GM23338 (cell line): Measurements from ENCODE around the gene BRAF. TPM values are rescaled to one million over a fixed set of nuclear protein-coding genes. Genes with fewer than 3 reads are reported as not detected.

ENCODE experiments used
- ATAC-seq: fragments of 200-7000 bp; cut with Tn5 transposase; 3 replicates; pipeline ENCODE4 v1.9.1; 2020
- DNase-seq: peaks from one replicate; pipeline ENCODE4 v3.0.0-alpha.2; 2015; ENCODE audit warnings: low spot score
- H2AFZ ChIP-seq: fragments of 200-600 bp; sonication (generic); 2 replicates; pipeline ENCODE4 v1.8.0; 2016; ENCODE audit warnings: antibody characterized with exemption, mild to moderate bottlenecking, moderate library complexity
- H3F3A ChIP-seq: fragments of 200-600 bp; sonication (generic); replicated peaks from 2 replicates; pipeline ENCODE4 v1.8.0; 2017; ENCODE audit warnings: antibody characterized with exemption, mixed run types, low read depth
- H3K27ac ChIP-seq: fragments of 200-600 bp; sonication (generic); 2 replicates; pipeline ENCODE4 v1.6.1; 2016; ENCODE audit warnings: low read depth
- H3K27me3 ChIP-seq: fragments of 200-600 bp; sonication (generic); 2 replicates; pipeline ENCODE4 v1.8.0; 2016; ENCODE audit warnings: mild to moderate bottlenecking, mixed run types, moderate library complexity; ENCODE audit not compliant: insufficient read depth
- H3K36me3 ChIP-seq: fragments of 200-600 bp; sonication (generic); 2 replicates; pipeline ENCODE4 v1.8.0; 2016; ENCODE audit warnings: mild to moderate bottlenecking; ENCODE audit not compliant: insufficient read depth
- H3K4me1 ChIP-seq: fragments of 200-600 bp; sonication (generic); 2 replicates; pipeline ENCODE4 v1.8.0; 2016; ENCODE audit warnings: mild to moderate bottlenecking, moderate library complexity; ENCODE audit not compliant: insufficient read depth
- H3K4me2 ChIP-seq: fragments of 200-600 bp; sonication (generic); 2 replicates; pipeline ENCODE4 v1.7.1; 2017; ENCODE audit warnings: mixed run types
- H3K4me3 ChIP-seq: fragments of 200-600 bp; sonication (generic); 2 replicates; pipeline ENCODE4 v1.6.1; 2016; ENCODE audit warnings: mixed run types
- H3K79me2 ChIP-seq: fragments of 200-600 bp; sonication (generic); replicated peaks from 2 replicates; pipeline ENCODE4 v1.8.0; 2017; ENCODE audit warnings: mild to moderate bottlenecking; ENCODE audit not compliant: insufficient read depth
- H3K9me2 ChIP-seq: fragments of 200-600 bp; sonication (generic); 2 replicates; pipeline ENCODE4 v1.8.0; 2017; ENCODE audit not compliant: insufficient read depth
- H4K20me1 ChIP-seq: fragments of 200-600 bp; sonication (generic); replicated peaks from 2 replicates; pipeline ENCODE4 v1.8.0; 2017; ENCODE audit warnings: mild to moderate bottlenecking; ENCODE audit not compliant: insufficient read depth
- H3K27ac Mint-ChIP-seq: 2 replicates; pipeline ENCODE4 v1.8.0; 2020; ENCODE audit warnings: inconsistent platforms, mild to moderate bottlenecking, moderate library complexity, mixed read lengths
- H3K27me3 Mint-ChIP-seq: 3 replicates; pipeline ENCODE4 v1.8.0; 2022; ENCODE audit warnings: low read depth, mild to moderate bottlenecking, moderate library complexity, mixed read lengths, inconsistent platforms; ENCODE audit not compliant: insufficient read depth, poor library complexity
- H3K36me3 Mint-ChIP-seq: 3 replicates; pipeline ENCODE4 v1.8.0; 2021; ENCODE audit warnings: low read depth, mild to moderate bottlenecking, inconsistent platforms, moderate library complexity, mixed read lengths
- H3K4me1 Mint-ChIP-seq: 3 replicates; pipeline ENCODE4 v1.8.0; 2020; ENCODE audit warnings: mild to moderate bottlenecking, inconsistent platforms, mixed read lengths
- H3K4me3 Mint-ChIP-seq: 3 replicates; pipeline ENCODE4 v1.8.0; 2021; ENCODE audit warnings: moderate library complexity, mild to moderate bottlenecking, inconsistent platforms, mixed read lengths
- H3K9me3 Mint-ChIP-seq: 3 replicates; pipeline ENCODE4 v1.8.0; 2020; ENCODE audit warnings: moderate library complexity, mild to moderate bottlenecking, inconsistent platforms, mixed read lengths
- CREB1 ChIP-seq: fragments of 250-450 bp; sonication (Bioruptor Pico); IDR thresholded peaks from 2 replicates; pipeline ENCODE4 v1.5.0; 2020; ENCODE audit warnings: low read depth, mild to moderate bottlenecking, moderate library complexity
- EZH2 ChIP-seq: fragments of 200-600 bp; sonication (generic); IDR thresholded peaks from one replicate; pipeline ENCODE4 v1.8.0; 2017; ENCODE audit warnings: antibody characterized with exemption, mild to moderate bottlenecking, low read depth; ENCODE audit not compliant: unreplicated experiment
- EZH2phosphoT487 ChIP-seq: fragments of 200-600 bp; sonication (generic); IDR thresholded peaks from one replicate; pipeline ENCODE4 v1.8.1; 2018; ENCODE audit warnings: antibody characterized with exemption; ENCODE audit not compliant: unreplicated experiment
- JUNB ChIP-seq: IDR thresholded peaks from one replicate; pipeline ENCODE4 v1.6.1; 2016; ENCODE audit warnings: antibody characterized with exemption; ENCODE audit not compliant: unreplicated experiment
- NANOG ChIP-seq: IDR thresholded peaks from 2 replicates; pipeline ENCODE4 v1.6.1; 2016; ENCODE audit warnings: antibody characterized with exemption, borderline replicate concordance
- POLR2AphosphoS5 ChIP-seq: IDR thresholded peaks from 2 replicates; pipeline ENCODE4 v1.6.1; 2016; ENCODE audit warnings: antibody characterized with exemption, low read depth
- STAT1 ChIP-seq: IDR thresholded peaks from one replicate; pipeline ENCODE4 v1.6.1; 2016; ENCODE audit warnings: antibody characterized with exemption; ENCODE audit not compliant: unreplicated experiment
- ZNF114 ChIP-seq: fragments of 250-450 bp; sonication (Bioruptor Pico); IDR thresholded peaks from 2 replicates; pipeline ENCODE4 v1.5.0; 2020; ENCODE audit warnings: mild to moderate bottlenecking, moderate library complexity
- ZNF331 ChIP-seq: fragments of 250-450 bp; sonication (Bioruptor Pico); IDR thresholded peaks from 2 replicates; pipeline ENCODE4 v1.5.0; 2020; ENCODE audit warnings: low read depth, mild to moderate bottlenecking, moderate library complexity
- polyA plus RNA-seq: library from polyadenylated mRNA; unstranded; fragments of >200 nt; fragmentation: Nextera tagmentation; extraction: Ambion mirVana; gene quantifications from 2 replicates; pipeline ENCODE4 v1.2.1, GENCODE V29; 2016
- total RNA-seq: library from RNA; depleted of rRNA; stranded (reverse); fragments of >200 nt; shearing (Covaris generic); gene quantifications from 2 replicates; pipeline ENCODE4 v1.2.3, GENCODE V29; 2014
- TF ChIP-seq, protein P1 (sequence below): IDR thresholded peaks from one replicate; pipeline ENCODE4 v1.6.1; 2018; ENCODE audit warnings: antibody characterized with exemption; ENCODE audit not compliant: unreplicated experiment
- TF ChIP-seq, protein P2 (sequence below): IDR thresholded peaks from 2 replicates; pipeline ENCODE4 v1.6.1; 2016; ENCODE audit warnings: antibody characterized with exemption

BRAF gene
- total and polyA plus RNA-seq, 2 experiments from 2014 or later = 14.6 to 36.8 TPM

DNA sequence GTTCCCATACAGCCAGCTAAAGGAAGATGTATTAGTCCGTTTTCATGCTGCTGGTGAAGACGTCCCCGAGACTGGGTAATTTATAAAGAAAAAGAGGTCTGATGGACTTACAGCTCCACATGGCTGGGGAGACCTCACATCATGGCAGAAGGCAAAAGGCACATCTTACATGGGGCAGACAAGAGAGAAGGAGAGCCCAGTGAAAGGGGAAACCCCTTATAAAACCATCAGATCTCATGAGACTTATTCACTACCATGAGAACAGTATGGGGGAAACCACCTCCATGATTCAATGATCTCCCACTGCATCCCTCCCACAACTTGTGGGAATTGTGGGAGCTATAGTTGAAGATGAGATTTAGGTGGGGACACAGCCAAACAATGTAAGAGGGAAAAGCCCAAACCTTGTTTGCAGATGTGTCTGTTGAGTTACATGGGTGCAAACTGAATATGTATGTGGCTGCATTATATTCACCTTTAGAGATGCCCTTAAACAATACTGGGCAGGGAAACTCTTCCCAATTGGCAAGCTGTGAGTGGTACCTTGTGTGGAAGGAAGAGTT is 13.1 kb upstream of the BRAF start:
- peaks cover 2% of the 10 kb centered on the region for H3K27me3 Mint-ChIP-seq
- no peaks in the 10 kb centered on the region for H4K20me1 ChIP-seq
- DNase-seq = no peak
- H3K4me2 ChIP-seq = no peak overlapping the region
- TF ChIP-seq POLR2AphosphoS5 (no peak), ZNF114 (no peak), NANOG (no peak), EZH2phosphoT487 (no peak), ZNF331 (CRISPR knock-in tag) (no peak), JUNB (no peak), CREB1 (CRISPR knock-in tag) (no peak), STAT1 (no peak)
- TF ChIP-seq, protein P1, sequence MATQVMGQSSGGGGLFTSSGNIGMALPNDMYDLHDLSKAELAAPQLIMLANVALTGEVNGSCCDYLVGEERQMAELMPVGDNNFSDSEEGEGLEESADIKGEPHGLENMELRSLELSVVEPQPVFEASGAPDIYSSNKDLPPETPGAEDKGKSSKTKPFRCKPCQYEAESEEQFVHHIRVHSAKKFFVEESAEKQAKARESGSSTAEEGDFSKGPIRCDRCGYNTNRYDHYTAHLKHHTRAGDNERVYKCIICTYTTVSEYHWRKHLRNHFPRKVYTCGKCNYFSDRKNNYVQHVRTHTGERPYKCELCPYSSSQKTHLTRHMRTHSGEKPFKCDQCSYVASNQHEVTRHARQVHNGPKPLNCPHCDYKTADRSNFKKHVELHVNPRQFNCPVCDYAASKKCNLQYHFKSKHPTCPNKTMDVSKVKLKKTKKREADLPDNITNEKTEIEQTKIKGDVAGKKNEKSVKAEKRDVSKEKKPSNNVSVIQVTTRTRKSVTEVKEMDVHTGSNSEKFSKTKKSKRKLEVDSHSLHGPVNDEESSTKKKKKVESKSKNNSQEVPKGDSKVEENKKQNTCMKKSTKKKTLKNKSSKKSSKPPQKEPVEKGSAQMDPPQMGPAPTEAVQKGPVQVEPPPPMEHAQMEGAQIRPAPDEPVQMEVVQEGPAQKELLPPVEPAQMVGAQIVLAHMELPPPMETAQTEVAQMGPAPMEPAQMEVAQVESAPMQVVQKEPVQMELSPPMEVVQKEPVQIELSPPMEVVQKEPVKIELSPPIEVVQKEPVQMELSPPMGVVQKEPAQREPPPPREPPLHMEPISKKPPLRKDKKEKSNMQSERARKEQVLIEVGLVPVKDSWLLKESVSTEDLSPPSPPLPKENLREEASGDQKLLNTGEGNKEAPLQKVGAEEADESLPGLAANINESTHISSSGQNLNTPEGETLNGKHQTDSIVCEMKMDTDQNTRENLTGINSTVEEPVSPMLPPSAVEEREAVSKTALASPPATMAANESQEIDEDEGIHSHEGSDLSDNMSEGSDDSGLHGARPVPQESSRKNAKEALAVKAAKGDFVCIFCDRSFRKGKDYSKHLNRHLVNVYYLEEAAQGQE = no peak
- TF ChIP-seq, protein P2, sequence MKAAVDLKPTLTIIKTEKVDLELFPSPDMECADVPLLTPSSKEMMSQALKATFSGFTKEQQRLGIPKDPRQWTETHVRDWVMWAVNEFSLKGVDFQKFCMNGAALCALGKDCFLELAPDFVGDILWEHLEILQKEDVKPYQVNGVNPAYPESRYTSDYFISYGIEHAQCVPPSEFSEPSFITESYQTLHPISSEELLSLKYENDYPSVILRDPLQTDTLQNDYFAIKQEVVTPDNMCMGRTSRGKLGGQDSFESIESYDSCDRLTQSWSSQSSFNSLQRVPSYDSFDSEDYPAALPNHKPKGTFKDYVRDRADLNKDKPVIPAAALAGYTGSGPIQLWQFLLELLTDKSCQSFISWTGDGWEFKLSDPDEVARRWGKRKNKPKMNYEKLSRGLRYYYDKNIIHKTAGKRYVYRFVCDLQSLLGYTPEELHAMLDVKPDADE = no peak
- no peaks in the 10 kb centered on the region for H3K4me1 ChIP-seq
- no peaks in the 10 kb centered on the region for H3K36me3 ChIP-seq
- no peak overlapping the region for H2AFZ ChIP-seq
- no peak for ATAC-seq
- H3K4me1 Mint-ChIP-seq = no peaks in the 10 kb centered on the region
- H3K9me3 Mint-ChIP-seq = no peaks in the 10 kb centered on the region
- H3K27ac ChIP-seq = no peak overlapping the region
- H3K27ac Mint-ChIP-seq = no peak overlapping the region
- H3K4me3 Mint-ChIP-seq = no peak overlapping the region
- H3F3A ChIP-seq = no peaks in the 10 kb centered on the region
- no peak overlapping the region for H3K4me3 ChIP-seq
- H3K27me3 ChIP-seq = no peaks in the 10 kb centered on the region
- no peaks in the 10 kb centered on the region for H3K79me2 ChIP-seq
- no peaks in the 10 kb centered on the region; the same call in 1 of the 2 replicates for H3K9me2 ChIP-seq
- no peaks in the 10 kb centered on the region for H3K36me3 Mint-ChIP-seq

DNA sequence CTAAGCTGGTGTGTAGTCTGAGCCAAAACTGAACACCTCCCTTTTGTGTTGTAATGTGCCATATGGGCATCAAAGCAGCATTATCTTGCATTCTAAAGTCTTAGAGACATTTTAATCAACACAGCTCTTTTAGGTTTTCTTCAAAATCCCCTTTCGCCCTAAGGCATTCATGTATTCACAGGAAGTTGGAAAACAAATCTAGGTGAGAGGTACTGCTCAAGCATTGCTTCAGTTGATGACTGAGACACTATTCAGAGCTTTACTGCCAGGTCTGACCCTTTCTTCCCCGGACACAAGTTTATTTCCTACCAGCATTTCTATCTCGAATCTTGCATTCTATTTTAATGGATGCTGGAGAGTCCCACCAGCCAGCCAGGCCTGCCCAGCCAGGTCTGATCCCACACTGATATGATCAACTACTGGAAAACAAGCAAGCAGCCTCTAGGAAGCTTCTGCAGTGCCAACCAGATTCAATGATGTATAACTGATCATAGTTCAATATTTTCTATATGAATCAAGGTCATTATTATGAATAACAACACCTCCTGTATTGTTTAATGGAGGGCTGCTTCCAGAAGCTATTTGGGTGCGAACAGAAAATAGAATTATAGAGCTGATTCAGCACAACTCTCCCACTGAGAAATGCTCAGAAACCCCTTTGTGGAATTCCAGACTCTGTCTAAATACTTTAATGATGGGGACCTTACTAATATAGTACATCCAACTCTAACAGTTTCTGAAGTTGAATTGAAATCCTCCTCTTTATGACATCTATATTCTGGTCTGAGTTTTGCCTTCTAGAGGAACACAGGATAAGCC is 4.0 kb upstream of the BRAF start:
- Histone ChIP-seq H3F3A (no peaks in the 10 kb centered on the region), H3K4me3 (no peak overlapping the region), H3K9me2 (no peaks in the 10 kb centered on the region), H2AFZ (no peak overlapping the region), H3K27ac (no peak overlapping the region), H3K36me3 (no peaks in the 10 kb centered on the region), H3K79me2 (peaks cover 7% of the 10 kb centered on the region), H3K27me3 (no peaks in the 10 kb centered on the region), H3K4me2 (no peak overlapping the region), H4K20me1 (no peaks in the 10 kb centered on the region), H3K4me1 (0 out of 2 replicates have a peak, but pooled peaks cover 3% of the 10 kb centered on the region)
- ATAC-seq = no peak
- Mint-ChIP-seq H3K27ac (no peak overlapping the region), H3K4me1 (no peaks in the 10 kb centered on the region), H3K27me3 (peaks cover 3% of the 10 kb centered on the region), H3K4me3 (no peak overlapping the region), H3K9me3 (no peaks in the 10 kb centered on the region), H3K36me3 (no peaks in the 10 kb centered on the region)
- DNase-seq = no peak
- TF ChIP-seq EZH2phosphoT487 = no peak
- TF ChIP-seq, protein P2 = no peak
- TF ChIP-seq EZH2 = no peak
- TF ChIP-seq POLR2AphosphoS5 = no peak
- TF ChIP-seq, protein P1 = no peak
